GM21529 (cell line): ENCODE measurements around the gene GLMP.

Experiments used
- ATAC-seq: cut with Tn5 transposase; IDR thresholded peaks from one replicate; pipeline ENCODE4 v1.9.1; 2021; ENCODE audit not compliant: unreplicated experiment

Gene GLMP

DNA sequence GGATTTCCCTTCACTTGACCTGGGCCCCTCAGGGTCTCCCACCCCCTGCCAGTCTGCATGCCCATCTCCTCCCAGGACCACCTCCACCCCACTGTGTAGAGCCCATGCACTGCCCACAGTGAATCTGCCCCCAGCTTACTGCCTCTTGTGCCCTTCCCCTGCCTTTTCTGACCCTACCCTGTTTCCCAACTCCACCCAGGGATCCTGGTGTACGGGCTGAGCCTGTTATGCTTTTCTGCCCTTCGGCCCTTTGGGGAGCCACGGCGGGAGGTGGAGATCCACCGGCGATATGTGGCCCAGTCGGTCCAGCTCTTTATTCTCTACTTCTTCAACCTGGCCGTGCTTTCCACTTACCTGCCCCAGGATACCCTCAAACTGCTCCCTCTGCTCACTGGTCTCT, 9.4 kb downstream of the GLMP start:
- no peak for ATAC-seq

DNA sequence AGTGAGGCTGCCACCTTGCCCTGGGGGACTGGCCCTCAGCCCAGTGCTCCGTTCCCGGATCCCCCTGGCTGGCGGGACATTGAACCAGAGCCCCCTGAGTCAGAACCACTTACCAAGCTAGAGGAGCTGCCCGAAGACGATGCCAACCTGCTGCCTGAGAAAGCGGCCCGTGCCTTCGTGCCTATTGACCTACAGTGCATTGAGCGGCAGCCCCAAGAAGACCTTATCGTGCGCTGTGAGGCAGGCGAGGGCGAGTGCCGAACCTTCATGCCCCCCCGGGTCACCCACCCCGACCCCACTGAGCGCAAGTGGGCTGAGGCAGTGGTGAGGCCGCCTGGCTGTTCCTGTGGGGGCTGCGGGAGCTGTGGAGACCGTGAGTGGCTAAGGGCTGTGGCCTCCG, 10.0 kb downstream of the GLMP start:
- no peak for ATAC-seq

DNA sequence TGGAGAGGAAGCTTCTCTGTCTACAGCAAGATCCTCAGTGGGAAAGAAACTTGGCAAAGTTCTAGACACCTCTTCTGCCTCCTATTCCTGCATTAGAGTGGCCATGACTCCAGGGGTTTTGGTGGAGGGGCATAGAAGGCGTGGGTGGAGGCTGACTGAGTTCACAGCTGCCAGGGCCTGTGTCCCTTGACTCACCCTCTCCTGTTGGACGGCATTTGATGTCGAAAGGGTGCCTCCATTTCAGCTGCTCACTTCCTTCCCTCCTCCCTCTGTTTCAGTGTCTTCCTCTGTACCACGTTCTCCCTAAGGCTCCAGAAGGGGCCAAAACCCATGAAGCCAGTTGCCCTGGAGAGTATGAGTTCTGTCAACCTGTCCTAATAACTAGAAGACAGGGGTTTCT, 10.7 kb downstream of the GLMP start:
- no peak for ATAC-seq

DNA sequence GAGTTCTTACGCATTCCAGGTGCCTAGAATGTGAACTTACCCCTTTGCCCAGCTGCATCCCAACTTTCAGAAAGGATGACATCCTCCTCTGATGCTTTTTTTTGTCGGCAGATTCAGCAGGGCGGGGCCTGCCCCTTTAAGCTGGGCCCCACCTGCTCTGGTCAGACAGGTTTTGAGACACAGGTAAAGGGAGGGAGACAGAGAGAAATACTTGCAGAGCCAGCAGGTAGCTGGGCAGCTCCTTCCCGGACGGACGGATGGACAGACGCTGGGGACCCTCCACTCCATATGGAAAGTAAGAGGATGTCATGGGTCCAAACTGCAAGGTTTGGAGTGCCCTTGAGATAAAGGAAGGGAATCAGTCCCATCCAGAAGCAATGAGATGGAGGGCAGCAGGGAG, 11.4 kb downstream of the GLMP start, which contains the start of gene TMEM79:
TSS of gene TMEM79 (plus strand) at position 214 of the 400 bp plus-strand sequence. CDS start 902 bp downstream, outside the sequence.
- no peak for ATAC-seq

DNA sequence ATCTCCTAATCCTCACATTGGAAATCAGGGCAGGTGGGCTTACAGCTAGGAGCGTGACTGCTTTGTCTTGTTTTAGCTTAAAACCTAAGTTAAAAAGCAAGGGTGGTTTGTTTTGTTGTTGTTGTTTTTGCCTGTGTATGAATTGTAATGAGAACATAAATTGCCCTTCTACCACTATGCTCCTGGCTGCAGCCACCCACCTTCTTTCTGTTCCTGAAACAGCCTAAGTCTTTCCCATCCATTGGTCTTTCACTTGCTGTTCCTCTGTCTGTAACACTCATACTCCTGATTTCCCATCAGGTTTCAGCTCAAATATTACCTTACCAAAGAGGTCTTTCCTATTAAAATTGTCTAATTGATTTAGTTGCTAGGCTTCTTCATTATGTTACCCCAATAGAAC, 12.0 kb downstream of the GLMP start:
- ATAC-seq, result no peak

DNA sequence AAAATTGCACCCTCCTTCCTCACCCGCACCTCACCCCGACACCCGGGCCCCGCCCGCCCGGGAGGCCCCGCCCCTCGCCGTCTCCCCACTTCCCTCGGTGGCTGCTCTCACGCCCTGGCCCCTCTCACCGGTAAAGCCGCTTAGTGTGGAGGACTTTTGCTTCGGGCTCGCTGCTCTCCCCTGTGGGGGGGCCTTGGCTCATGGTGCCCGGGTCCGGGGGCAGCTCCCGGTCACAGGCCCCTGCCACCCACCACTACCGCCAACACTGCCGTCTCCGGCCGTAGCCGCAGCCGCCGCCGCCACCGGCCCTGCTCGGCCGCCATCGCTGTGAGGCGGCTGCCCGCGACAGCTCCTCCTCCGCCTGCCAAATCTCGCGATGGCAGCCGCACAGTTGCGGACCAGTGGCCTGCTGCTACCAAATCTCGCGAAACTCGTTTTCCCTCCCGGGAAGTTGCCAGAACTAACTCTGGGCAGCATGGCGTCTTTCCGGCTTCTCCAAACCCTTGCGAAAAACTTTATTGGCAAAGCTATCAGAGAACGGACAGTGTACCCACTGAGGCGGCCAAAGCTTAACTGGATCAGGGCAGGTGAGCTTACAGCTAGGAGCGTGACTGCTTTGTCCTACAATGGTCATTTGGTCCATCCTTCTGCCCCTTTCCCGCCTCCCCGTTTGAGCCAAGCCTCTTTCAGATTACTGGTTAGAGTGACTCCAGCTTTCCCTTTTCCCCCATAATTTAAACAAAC, 12.8 kb downstream of the GLMP start, which contains the start of gene SMG5:
TSS of gene SMG5 (minus strand) at position 347 of the 744 bp plus-strand sequence. CDS start at position 202, 145 bp downstream.
- peak; percentile 73 for ATAC-seq

DNA sequence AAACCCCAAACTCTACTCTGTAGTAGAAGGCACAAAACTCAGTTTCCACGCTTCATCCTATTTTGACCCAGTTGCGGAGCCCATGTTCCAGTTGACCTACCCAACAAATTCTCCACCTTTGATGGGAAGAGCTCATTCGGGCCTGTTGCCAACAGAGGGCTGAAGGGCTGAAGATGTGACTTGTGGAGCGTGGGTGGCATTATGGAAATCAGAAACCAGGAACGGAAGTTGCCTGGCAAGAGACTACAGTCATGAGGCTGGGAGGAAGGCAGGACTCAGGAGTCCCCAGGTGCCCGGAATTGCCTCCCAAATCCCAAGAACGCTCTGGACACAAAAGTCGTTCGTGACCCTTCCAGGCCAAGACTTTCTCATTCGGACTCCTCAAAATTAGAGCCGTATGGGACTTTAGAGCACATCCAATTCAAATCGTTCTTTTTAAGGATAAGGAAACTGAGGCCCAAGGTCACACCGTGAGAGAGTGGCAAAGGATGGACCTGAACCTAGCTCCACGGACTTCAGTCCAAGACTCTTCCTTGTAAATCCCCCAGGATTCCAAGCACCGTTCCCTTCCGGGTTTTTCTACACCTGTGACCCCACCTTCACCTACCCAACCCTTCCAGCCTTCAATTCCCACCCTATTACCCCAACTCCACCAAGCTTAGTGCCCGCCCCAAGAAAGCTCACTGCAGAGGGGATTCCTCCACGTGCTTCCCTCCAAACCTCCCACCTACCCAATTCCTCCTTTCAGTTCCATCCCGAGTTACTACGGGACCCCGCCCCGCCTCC, 13.6 kb downstream of the GLMP start:
- ATAC-seq, result peak; percentile 4

DNA sequence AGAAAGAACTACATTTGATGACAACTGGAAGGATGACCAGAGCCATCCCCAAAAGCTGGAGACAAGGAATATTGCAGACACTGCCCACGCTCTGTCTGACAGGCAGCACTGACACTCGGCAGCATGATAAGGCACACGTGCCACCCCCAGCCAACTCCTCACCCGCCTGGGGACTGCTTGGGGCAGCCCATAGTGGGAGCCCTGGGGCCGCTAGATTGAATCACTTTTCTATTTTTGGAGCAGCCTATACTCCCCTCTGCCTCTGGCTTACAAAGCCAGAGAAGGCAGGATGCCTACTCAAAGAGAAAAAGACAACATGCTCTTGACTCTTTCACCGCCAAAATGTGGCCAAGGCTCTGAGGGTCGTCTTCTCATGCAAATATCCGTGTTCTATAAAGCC, 14.2 kb downstream of the GLMP start:
- ATAC-seq, result peak; percentile 53

DNA sequence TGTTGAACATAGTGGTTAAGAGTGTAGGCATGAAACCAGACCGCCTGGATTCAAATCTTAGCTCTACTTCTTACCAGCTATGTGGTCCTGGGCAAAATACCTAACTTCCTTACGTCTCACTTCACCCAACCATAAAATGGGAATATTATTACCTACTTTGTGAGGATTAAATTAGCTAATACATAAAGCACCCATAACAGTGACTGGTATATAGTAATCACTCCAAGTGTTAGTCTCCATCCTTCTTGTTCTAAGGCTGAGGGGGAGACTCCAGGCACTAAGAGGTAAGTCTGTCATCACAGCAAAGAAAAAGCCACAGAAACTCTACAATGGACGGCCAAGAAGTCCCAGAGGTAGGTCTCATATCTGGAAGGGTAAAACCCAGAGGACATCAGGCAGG, 15.6 kb downstream of the GLMP start:
- no peak for ATAC-seq

DNA sequence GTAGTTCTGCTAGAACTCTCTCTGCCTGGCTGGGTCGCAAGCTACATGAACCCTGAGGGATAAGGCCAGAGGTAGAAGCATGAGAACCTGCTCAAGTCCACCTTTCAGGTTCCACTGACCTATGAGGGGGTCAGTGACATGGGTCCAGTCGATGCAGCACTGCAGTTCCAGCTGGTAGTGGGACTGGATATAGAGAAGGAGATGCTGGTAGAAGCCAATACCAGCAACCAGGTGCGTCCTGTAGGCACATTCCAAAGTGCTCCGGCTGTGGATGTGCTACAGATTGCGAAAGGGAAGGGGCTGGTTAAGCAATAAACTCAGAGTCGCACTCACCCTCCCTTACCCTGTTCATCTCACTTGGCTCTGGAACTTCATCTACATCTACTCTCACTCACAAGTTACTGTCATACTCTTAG, 18.5 kb downstream of the GLMP start:
- ATAC-seq, result no peak

DNA sequence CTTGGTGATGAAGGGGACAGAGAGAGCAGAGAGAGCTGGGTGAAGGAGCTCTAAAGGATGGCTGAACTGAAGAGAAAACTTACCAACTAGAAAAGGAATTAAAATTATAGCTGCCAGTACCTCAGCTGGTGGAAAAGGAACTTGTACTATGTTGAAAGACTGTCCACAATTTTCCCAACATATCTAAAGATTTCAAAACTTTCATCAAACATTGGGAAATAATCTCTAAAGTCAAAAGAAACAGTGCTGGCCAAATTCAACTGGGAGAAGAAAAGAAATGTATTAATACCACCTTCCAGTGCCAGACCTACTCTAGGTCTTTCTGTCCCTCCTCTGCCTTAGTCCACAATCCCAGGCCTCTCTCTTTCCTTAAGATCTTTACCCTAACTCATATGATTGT, 18.9 kb downstream of the GLMP start:
- no peak for ATAC-seq

DNA sequence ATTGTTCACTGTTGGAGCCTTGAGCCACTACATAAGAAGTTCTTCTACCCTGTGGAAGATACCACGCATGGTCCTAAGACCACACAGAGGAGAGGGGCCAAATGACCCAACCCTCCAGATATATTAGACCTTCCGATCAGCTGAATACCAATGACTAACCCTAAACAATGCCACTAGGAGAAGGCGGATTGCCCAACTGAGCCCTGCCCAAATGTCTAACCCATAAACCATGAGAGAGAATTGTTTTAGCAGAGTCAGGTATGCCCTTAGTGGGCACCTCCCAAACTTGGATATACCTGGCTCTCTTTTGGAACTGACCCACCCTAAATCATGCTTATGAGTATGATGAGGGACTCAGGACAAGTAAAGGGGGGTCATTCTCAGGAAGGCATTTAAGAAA, 25.2 kb downstream of the GLMP start:
- ATAC-seq, result no peak

DNA sequence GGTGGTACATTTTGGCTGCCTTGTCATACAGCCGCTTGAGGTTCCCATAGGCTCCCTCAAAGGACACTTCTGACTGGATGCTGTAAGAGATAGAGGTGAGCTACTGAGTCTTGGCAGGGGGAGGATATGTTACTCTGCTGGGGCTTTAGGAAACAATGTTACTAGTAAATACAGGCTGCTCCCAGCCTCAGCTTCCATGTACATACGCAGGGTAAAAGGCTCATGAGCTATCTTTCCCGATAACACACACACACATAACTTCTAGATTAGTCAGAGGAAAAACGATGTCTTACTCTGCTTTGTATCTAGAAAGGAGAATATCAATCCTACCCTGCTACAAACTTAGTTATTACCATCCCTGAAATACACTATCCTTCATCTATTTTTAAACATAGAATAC, 27.1 kb downstream of the GLMP start:
- no peak for ATAC-seq

DNA sequence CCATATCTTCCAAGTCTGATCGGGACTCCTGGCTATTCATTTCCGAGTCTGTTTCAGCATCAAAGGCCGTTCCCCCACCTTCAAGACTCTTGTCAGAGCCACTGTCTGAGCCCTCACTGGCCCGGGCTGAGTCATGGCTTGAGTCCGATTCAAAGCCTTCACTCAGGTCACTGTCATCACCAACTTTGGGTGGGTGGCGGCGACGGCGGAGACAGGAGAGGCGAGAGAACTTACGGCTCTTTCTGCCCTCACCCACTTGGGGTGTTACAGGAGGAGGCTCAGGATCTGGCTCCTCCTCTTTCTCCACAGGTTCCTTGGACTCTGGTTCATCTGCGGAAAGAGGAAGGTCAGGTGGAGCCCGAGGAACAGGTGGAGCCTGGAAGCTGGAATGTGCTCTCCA, 29.4 kb downstream of the GLMP start:
- ATAC-seq, result no peak

DNA sequence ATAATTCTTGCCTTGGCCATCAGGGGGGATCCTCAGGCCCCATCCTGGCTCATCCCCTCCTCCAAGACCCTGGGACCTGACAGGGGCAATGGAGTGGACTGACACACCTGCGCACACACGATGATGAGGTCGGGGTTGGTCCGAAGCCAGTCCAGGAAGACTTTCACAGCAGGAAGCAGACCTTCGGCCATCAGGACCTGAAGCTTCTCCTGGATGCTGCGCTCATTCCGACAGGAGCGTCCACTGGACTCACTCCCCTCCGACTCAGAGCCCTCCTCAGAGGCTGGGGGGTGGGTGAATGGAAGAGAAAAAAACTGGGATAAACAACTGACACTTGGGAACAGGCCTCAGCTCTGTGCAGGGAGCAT, 32.2 kb downstream of the GLMP start:
- ATAC-seq, result no peak

DNA sequence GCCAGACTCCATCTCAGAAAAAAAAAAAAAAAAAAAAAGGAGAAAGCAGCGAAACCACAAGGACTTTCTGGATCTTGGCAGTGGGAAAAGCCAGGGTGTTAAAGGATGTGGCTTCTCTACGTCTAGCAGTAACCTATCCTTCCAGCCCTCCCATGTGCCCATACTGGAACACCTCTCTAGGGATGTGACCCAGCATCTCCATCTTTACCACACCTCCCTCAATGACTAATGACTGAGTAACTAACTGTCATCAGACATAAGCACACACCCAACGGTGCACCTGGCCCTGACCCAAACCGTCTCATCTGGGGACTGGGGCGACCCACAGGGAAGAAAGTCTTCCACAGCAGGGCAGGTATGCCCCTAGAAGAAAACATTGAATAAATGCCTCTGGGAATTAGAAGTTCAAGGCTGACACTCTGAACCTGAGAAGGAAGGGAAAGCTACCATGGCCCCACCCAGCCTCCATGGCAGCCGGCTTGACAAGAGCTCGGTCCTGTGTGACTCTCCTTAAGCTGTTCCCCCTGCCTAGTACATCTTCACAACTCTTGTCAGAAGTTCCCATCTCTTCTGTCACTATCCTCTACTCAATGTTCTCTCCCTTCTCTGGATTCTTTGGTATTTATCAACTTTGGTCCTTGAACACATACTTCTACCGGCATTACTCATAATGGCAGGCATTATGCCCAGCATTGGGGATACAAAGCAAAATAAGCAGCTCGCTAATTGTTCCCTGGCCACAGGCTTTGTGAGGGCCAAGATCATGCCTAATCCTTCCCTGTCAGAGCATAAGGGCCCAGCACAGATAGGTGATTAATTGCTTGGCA, 32.8 kb downstream of the GLMP start:
- no peak for ATAC-seq

DNA sequence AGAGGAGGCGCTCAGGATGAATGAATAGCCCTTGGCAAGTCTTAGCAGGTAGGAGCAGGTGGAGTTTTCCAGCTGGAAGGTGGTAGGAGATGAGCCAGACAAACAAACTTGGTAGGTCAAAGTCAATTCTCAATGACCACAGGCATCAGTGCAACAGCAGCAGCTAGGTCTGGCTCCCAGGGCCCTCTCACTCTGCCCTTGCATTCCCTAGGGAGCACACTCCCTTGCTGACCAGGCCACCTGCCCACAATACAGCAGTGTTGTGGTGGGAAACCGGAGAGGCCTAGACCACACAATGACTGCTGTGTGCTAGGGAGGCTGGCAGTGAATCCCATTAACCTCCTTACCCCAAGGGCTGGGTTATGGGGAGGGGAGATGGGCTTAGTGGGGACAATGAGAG, 34.6 kb downstream of the GLMP start:
- no peak for ATAC-seq

DNA sequence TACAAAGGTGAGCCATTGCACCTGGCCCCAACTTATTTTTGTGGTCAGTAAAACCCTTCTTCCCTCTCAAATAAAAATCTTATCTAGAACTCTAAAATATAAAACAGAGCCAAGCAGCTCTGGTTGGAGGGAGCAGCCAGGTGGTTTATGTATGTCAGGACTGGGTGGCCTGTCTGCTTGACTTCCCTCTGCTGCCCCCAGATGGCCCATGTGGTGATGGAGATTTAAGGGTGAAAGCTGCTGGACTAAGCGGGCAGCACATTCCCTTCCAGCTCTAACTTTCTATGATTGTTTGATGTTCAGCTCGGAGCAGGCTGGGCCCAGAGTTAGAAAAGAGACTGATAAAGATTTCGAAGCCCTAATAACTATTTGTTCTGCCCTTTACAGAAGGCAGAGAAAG, 35.7 kb downstream of the GLMP start:
- ATAC-seq, result no peak

DNA sequence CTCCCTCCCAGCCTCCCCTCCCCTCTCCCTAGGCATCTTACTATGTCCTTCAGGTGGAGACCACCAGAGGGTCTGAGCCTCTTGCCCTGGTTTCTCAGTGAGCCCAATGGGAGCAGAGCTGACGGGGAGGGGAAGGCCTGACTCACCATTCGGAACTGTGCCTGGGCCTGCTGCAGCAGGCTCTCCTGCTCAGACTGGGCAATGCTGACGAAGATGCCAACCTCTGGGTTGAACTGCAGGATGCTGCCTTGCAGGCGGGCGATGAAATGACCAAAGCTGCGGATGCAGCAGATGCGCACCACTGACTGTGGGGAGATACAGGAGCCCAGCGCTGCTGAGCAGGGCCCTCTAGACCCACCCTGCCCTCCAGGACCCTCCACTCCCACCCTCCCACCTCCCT, 36.6 kb downstream of the GLMP start:
- ATAC-seq, result no peak

DNA sequence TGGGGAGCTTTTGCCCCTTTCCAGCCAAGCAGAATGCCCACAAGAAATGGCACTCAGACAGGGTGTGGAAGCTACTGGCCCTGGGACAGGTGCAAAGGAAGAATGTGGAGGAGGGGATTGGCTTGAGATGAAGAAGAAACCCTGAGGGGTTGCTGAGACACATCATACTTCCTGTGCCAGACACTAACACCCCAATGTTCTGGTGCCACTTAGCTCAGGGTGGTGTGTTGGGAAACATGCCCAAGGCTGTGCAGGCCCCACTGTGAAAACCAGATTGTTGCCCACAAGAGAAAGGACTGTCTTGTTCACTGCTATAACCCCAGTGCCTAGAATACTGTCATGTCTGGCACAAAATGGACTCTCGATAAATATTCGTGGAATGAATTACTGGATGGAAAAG, 37.8 kb downstream of the GLMP start:
- ATAC-seq, result no peak

DNA sequence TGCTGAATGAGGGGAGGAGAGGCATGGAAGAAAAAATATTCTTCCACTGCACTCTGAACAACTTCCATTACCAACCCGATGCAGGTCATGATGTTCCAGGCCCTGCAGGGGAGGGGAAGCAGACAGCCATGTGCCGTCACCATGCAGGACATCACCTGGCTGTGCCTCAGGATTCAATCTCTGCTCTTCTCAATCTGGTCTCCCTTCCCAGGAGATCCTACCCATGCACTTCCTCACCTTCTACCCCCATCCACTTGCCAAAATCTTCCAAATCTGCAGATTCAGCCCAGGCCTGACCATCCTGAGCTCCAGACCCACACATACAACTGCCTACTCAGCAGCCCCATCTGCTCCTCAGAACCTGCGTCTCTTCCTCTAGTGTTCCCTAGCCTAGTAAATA, 41.8 kb downstream of the GLMP start:
- no peak for ATAC-seq

DNA sequence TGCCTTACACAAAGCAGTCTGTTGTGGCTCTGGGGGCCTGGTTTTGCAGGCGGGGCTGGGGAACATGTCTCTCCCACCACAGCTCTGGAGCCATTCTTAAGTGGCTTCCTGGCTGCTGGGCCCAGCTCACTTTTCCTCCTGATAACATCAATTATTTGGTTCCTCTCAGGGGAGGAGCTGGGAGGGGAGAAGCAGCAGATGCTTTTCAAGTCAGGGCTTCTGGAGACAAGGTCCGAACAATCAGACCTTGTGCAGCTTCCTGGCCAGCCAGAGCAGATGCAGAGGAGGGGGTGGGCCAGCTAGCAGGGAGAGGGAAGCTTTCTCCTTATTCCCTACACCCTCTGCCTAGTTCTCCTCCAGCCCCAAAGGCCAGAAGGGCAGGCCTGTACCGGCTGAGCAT, 44.0 kb downstream of the GLMP start:
- ATAC-seq, result no peak
